Liver (tissue), 9 donors: Measurements from ENCODE around the gene ZNF710. TPM values are rescaled to one million over a fixed set of nuclear protein-coding genes. Genes with fewer than 3 reads are reported as not detected.
A peak's percentile ranks its signal among the peaks of the same experiment; 100 is the strongest.

ENCODE experiments used
- DNase-seq: peaks from one replicate; pipeline ENCODE4 v3.0.0-alpha.2; 2017; ENCODE audit warnings: low spot score
- H3K27ac ChIP-seq, 2 donors: one replicate each; pipeline ENCODE4 v1.7.0; 2013; ENCODE audit warnings: inconsistent platforms in 2 of 2, low read length in 2 of 2, control low read depth in 1 of 2, low read depth in 1 of 2, mild to moderate bottlenecking in 1 of 2
- H3K27me3 ChIP-seq, 4 donors: one replicate each; pipeline versions ENCODE4 v1.6.1 to v1.7.0; 2013; ENCODE audit warnings: low read length in 3 of 4, inconsistent platforms in 1 of 4, mild to moderate bottlenecking in 1 of 4, moderate library complexity in 1 of 4; ENCODE audit not compliant: control insufficient read depth in 4 of 4, insufficient read depth in 4 of 4
- H3K36me3 ChIP-seq, 4 donors: one replicate each; pipeline versions ENCODE4 v1.6.1 to v1.7.0; 2013; ENCODE audit warnings: low read length in 3 of 4, mild to moderate bottlenecking in 3 of 4, low read depth in 1 of 4, moderate library complexity in 1 of 4; ENCODE audit not compliant: control insufficient read depth in 4 of 4, insufficient read depth in 3 of 4
- H3K4me1 ChIP-seq, 4 donors: one replicate each; pipeline versions ENCODE4 v1.6.1 to v1.7.0; 2013; ENCODE audit warnings: low read length in 3 of 4, mild to moderate bottlenecking in 3 of 4, moderate library complexity in 1 of 4; ENCODE audit not compliant: control insufficient read depth in 4 of 4, insufficient read depth in 4 of 4
- H3K4me3 ChIP-seq, 3 donors: one replicate each; pipeline versions ENCODE4 v1.6.1 to v1.7.0; 2013; ENCODE audit warnings: low read length in 3 of 3, control low read depth in 1 of 3, low read depth in 1 of 3, mild to moderate bottlenecking in 1 of 3
- H3K9ac ChIP-seq, 2 donors: one replicate each; pipeline ENCODE4 v1.7.0; 2013; ENCODE audit warnings: low read length in 2 of 2, mild to moderate bottlenecking in 2 of 2, moderate library complexity in 2 of 2, control low read depth in 1 of 2, low read depth in 1 of 2
- H3K9me3 ChIP-seq, 4 donors: one replicate each; pipeline versions ENCODE4 v1.6.1 to v1.7.0; 2013; ENCODE audit warnings: low read length in 3 of 4; ENCODE audit not compliant: control insufficient read depth in 4 of 4
- EGR1 ChIP-seq, 2 donors: IDR thresholded peaks; 2 replicates each; pipeline ENCODE4 v1.6.1; 2016 to 2018; ENCODE audit warnings: antibody characterized with exemption in 2 of 2, low read depth in 2 of 2
- FOXA1 ChIP-seq: IDR thresholded peaks from 2 replicates; pipeline ENCODE4 v1.6.1; 2016; ENCODE audit warnings: antibody characterized with exemption
- FOXA2 ChIP-seq: IDR thresholded peaks from 2 replicates; pipeline ENCODE4 v1.6.1; 2016; ENCODE audit warnings: antibody characterized with exemption
- GABPA ChIP-seq, 2 donors: IDR thresholded peaks in 1 of 2; conservative IDR thresholded peaks in 1 of 2; 2 replicates each; pipeline ENCODE4 v1.6.1; 2016; ENCODE audit warnings: antibody characterized with exemption in 2 of 2, mild to moderate bottlenecking in 1 of 2, moderate library complexity in 1 of 2
- HNF4A ChIP-seq, 2 donors: conservative IDR thresholded peaks; 2 replicates each; pipeline ENCODE4 v1.6.1; 2016; ENCODE audit warnings: antibody characterized with exemption in 2 of 2, mild to moderate bottlenecking in 2 of 2
- HNF4G ChIP-seq: IDR thresholded peaks from 2 replicates; pipeline ENCODE4 v1.6.1; 2016; ENCODE audit warnings: antibody characterized with exemption
- JUND ChIP-seq, 2 donors: IDR thresholded peaks; 2 replicates each; pipeline ENCODE4 v1.6.1; 2016; ENCODE audit warnings: antibody characterized with exemption in 2 of 2
- NR2F2 ChIP-seq: IDR thresholded peaks from 2 replicates; pipeline ENCODE4 v1.6.1; 2016; ENCODE audit warnings: antibody characterized with exemption
- RAD21 ChIP-seq, 2 donors: IDR thresholded peaks; 2 replicates each; pipeline ENCODE4 v1.6.1; 2016; ENCODE audit warnings: antibody characterized with exemption in 2 of 2, mild to moderate bottlenecking in 2 of 2
- RXRA ChIP-seq, 2 donors: IDR thresholded peaks; 2 replicates each; pipeline ENCODE4 v1.6.1; 2017 to 2018; ENCODE audit warnings: antibody characterized with exemption in 2 of 2, mild to moderate bottlenecking in 1 of 2
- SP1 ChIP-seq: IDR thresholded peaks from 2 replicates; pipeline ENCODE4 v1.6.1; 2018; ENCODE audit warnings: antibody characterized with exemption, mild to moderate bottlenecking
- TAF1 ChIP-seq: conservative IDR thresholded peaks from 2 replicates; pipeline ENCODE4 v1.6.1; 2016; ENCODE audit warnings: antibody characterized with exemption, mild to moderate bottlenecking
- YY1 ChIP-seq: IDR thresholded peaks from 2 replicates; pipeline ENCODE4 v1.6.1; 2016; ENCODE audit warnings: antibody characterized with exemption, mild to moderate bottlenecking
- WGBS: extraction: QIAGEN DNeasy Blood & Tissue Kit; methylation state at CpG from one replicate; pipeline ENCODE4 v1.1.7; 2013; 5-methylcytosine and 5-hydroxymethylcytosine counted together
- polyA plus RNA-seq, 2 donors: library from polyadenylated mRNA; stranded (reverse) in 1 of 2; unstranded in 1 of 2; fragments of 200-250 nt in 1 of 2; fragments of >200 nt in 1 of 2; fragmentation: Nextera tagmentation in 1 of 2; extraction: Ambion mirVana in 1 of 2; gene quantifications; one replicate each; pipeline versions ENCODE4 v1.2.1 to v1.2.3, GENCODE V29; 2013 to 2015
- total RNA-seq, 2 donors: library from RNA; depleted of rRNA; stranded (reverse); fragments of >200 nt; gene quantifications; one replicate each; pipeline ENCODE4 v1.2.3, GENCODE V29; 2014
- TF ChIP-seq, protein P1 (sequence below): IDR thresholded peaks from 2 replicates; pipeline ENCODE4 v1.6.1; 2016; ENCODE audit warnings: antibody characterized with exemption, mild to moderate bottlenecking
- TF ChIP-seq, protein P2 (sequence below): IDR thresholded peaks from 2 replicates; pipeline ENCODE4 v1.6.1; 2016; ENCODE audit warnings: antibody characterized with exemption
- TF ChIP-seq, protein P3 (sequence below): fragments of 150-350 bp; IDR thresholded peaks from 2 replicates; pipeline ENCODE4 v1.5.1; 2017; ENCODE audit warnings: improper control_type of control experiment, low read depth, low read length; ENCODE audit not compliant: missing input control
- TF ChIP-seq, protein P4 (sequence below): IDR thresholded peaks from 2 replicates; pipeline ENCODE4 v1.6.1; 2016; ENCODE audit warnings: antibody characterized with exemption
- TF ChIP-seq, protein P5 (sequence below): IDR thresholded peaks from 2 replicates; pipeline ENCODE4 v1.6.1; 2016; ENCODE audit warnings: antibody characterized with exemption
- donor health status: healthy.
- donor health status: healthy.
- donor health status: healthy.
- donor health status: healthy.
- donor health status: healthy.

The ZNF710 gene
- total and polyA plus RNA-seq, 4 donors = 1.9 to 15.3 (median 5.4) TPM

DNA sequence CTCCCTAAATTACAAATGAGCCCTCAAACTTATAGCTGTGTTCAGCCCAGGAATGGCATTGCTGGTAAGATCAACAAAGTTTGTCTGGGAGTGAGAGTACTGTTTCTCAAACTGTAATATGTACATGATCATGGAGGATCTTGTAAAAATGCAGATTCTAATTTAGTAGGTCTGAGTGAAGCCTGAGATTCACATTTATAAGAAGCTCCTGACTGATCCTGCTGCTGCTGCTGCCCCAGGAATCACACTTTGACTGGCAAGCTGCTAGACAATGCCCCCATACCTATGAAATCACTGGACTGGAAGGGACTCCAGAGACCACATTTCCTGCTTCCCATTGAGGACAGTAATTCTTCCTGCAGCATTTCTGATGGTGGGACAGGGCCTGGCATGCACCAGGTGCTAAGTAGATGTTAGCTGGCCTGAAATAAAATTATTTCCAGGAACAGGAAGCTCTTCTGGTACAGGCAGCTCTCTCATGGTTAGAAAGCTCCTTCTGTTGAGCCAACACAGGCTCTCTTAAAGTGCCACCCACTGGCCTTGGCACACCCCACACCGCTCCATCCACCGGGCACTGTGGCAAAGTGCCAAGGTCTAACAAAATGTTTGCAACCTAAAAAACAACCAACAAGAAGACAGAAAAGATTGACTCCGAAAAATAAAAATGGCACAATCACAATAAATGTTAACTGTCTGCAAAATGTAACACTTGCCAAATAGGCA is 36.7 kb upstream of the ZNF710 start:
- DNase-seq = no peak
- 44% methylated on average over 3 of the region's 3 CpGs for WGBS
- H3K27me3 ChIP-seq = no peaks in the 10 kb centered on the region
- no peaks in the 10 kb centered on the region for H3K9me3 ChIP-seq
- no peaks in the 10 kb centered on the region for H3K4me1 ChIP-seq
- no peak overlapping the region for H3K27ac ChIP-seq
- TF ChIP-seq RAD21 (IDR thresholded peaks at IDR 0.05) (no peak), NR2F2 (no peak), FOXA2 (no peak), RXRA (IDR thresholded peaks at IDR 0.05) (no peak), TAF1 (no peak), YY1 (no peak), EGR1 (IDR thresholded peaks at IDR 0.05; ENCODE audit: low read depth in 2 of 2) (no peak), FOXA1 (no peak), JUND (IDR thresholded peaks at IDR 0.05) (no peak), GABPA (IDR thresholded peaks at IDR 0.05 in 1 of 2, conservative IDR thresholded peaks at IDR 0.05 in 1 of 2) (no peak)
- TF ChIP-seq, protein P1, sequence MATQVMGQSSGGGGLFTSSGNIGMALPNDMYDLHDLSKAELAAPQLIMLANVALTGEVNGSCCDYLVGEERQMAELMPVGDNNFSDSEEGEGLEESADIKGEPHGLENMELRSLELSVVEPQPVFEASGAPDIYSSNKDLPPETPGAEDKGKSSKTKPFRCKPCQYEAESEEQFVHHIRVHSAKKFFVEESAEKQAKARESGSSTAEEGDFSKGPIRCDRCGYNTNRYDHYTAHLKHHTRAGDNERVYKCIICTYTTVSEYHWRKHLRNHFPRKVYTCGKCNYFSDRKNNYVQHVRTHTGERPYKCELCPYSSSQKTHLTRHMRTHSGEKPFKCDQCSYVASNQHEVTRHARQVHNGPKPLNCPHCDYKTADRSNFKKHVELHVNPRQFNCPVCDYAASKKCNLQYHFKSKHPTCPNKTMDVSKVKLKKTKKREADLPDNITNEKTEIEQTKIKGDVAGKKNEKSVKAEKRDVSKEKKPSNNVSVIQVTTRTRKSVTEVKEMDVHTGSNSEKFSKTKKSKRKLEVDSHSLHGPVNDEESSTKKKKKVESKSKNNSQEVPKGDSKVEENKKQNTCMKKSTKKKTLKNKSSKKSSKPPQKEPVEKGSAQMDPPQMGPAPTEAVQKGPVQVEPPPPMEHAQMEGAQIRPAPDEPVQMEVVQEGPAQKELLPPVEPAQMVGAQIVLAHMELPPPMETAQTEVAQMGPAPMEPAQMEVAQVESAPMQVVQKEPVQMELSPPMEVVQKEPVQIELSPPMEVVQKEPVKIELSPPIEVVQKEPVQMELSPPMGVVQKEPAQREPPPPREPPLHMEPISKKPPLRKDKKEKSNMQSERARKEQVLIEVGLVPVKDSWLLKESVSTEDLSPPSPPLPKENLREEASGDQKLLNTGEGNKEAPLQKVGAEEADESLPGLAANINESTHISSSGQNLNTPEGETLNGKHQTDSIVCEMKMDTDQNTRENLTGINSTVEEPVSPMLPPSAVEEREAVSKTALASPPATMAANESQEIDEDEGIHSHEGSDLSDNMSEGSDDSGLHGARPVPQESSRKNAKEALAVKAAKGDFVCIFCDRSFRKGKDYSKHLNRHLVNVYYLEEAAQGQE = no peak
- TF ChIP-seq, protein P2, sequence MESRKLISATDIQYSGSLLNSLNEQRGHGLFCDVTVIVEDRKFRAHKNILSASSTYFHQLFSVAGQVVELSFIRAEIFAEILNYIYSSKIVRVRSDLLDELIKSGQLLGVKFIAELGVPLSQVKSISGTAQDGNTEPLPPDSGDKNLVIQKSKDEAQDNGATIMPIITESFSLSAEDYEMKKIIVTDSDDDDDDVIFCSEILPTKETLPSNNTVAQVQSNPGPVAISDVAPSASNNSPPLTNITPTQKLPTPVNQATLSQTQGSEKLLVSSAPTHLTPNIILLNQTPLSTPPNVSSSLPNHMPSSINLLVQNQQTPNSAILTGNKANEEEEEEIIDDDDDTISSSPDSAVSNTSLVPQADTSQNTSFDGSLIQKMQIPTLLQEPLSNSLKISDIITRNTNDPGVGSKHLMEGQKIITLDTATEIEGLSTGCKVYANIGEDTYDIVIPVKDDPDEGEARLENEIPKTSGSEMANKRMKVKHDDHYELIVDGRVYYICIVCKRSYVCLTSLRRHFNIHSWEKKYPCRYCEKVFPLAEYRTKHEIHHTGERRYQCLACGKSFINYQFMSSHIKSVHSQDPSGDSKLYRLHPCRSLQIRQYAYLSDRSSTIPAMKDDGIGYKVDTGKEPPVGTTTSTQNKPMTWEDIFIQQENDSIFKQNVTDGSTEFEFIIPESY = no peak
- no peak overlapping the region for H3K9ac ChIP-seq
- H3K4me3 ChIP-seq = no peak overlapping the region
- H3K36me3 ChIP-seq = no peaks in the 10 kb centered on the region

DNA sequence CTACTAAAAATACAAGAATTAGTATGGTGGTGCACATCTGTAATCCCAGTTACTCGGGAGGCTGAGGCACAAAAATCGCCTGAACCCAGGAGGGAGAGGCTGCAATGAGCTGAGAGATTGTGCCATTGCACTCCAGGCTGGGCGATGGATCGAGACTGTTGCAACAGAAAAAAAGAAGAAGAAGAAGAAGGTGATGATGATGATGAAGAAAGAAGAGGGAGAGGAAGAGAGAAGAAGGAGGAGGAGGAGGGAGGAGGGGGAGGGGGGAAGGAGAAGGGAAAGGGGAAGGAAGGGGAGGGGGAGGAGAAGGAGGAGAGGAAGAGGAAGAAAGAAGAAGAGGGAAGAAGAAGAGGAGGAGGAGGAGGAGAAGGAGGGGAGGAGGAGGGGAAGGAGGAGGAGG is 33.2 kb upstream of the ZNF710 start:
- WGBS = 89% methylated on average over 4 of the region's 4 CpGs
- H3K9me3 ChIP-seq = no peaks in the 10 kb centered on the region
- H3K36me3 ChIP-seq = no peaks in the 10 kb centered on the region
- H3K4me3 ChIP-seq = no peak overlapping the region
- DNase-seq = no peak
- no peaks in the 10 kb centered on the region for H3K27me3 ChIP-seq
- no peak overlapping the region for H3K9ac ChIP-seq
- H3K27ac ChIP-seq = no peak overlapping the region
- no peaks in the 10 kb centered on the region for H3K4me1 ChIP-seq
- TF ChIP-seq GABPA (IDR thresholded peaks at IDR 0.05 in 1 of 2, conservative IDR thresholded peaks at IDR 0.05 in 1 of 2) = no peak

DNA sequence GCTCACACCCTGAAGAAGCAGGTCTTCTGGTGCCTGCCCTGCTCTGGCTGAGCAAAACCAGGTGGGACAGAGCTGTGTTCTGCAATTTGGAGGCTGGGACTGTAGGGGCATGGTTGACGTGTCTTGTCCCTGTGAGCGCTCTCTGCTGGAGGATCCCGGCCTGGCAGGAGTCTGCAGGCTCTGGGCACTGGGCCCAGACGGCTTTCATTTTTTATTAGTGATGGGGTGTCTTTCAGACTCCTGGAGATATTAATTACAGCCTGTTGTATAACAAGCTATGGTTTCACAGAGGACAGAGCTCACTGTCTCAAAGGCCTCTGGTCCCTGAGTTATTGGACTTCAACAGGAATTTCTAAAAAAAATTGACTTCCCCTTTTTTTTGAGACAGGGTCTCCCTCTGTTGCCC is 29.5 kb upstream of the ZNF710 start:
- WGBS = 51% methylated on average over 4 of the region's 4 CpGs
- Histone ChIP-seq H3K4me1 (no peaks in the 10 kb centered on the region), H3K36me3 (no peaks in the 10 kb centered on the region), H3K27me3 (no peaks in the 10 kb centered on the region), H3K9me3 (no peaks in the 10 kb centered on the region), H3K4me3 (no peak overlapping the region), H3K27ac (no peak overlapping the region), H3K9ac (no peak overlapping the region)
- peak; percentile 47 for DNase-seq
- TF ChIP-seq FOXA2 (no peak), RXRA (IDR thresholded peaks at IDR 0.05) (no peak), SP1 (no peak), NR2F2 (no peak), TAF1 (no peak), YY1 (no peak), RAD21 (IDR thresholded peaks at IDR 0.05) (peak; percentile 51 to 84), HNF4G (no peak), HNF4A (conservative IDR thresholded peaks at IDR 0.05) (no peak), EGR1 (IDR thresholded peaks at IDR 0.05; ENCODE audit: low read depth in 2 of 2) (no peak)
- TF ChIP-seq, protein P2 = no peak
- TF ChIP-seq, protein P3, sequence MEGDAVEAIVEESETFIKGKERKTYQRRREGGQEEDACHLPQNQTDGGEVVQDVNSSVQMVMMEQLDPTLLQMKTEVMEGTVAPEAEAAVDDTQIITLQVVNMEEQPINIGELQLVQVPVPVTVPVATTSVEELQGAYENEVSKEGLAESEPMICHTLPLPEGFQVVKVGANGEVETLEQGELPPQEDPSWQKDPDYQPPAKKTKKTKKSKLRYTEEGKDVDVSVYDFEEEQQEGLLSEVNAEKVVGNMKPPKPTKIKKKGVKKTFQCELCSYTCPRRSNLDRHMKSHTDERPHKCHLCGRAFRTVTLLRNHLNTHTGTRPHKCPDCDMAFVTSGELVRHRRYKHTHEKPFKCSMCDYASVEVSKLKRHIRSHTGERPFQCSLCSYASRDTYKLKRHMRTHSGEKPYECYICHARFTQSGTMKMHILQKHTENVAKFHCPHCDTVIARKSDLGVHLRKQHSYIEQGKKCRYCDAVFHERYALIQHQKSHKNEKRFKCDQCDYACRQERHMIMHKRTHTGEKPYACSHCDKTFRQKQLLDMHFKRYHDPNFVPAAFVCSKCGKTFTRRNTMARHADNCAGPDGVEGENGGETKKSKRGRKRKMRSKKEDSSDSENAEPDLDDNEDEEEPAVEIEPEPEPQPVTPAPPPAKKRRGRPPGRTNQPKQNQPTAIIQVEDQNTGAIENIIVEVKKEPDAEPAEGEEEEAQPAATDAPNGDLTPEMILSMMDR = peak; percentile 60
- TF ChIP-seq, protein P4, sequence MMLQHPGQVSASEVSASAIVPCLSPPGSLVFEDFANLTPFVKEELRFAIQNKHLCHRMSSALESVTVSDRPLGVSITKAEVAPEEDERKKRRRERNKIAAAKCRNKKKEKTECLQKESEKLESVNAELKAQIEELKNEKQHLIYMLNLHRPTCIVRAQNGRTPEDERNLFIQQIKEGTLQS = no peak
- TF ChIP-seq, protein P5, sequence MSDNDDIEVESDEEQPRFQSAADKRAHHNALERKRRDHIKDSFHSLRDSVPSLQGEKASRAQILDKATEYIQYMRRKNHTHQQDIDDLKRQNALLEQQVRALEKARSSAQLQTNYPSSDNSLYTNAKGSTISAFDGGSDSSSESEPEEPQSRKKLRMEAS = no peak
